K562 (cell line): ENCODE data around the gene SCARF2. TPM values are rescaled to one million over a fixed set of nuclear protein-coding genes. Genes with fewer than 3 reads are reported as not detected.

Experiments
- ATAC-seq: fragments of 200-7000 bp; cut with Tn5 transposase; 3 replicates; pipeline ENCODE4 v1.9.1; 2020; ENCODE audit warnings: moderate library complexity
- BruUV-seq: library from RNA; stranded (reverse); fragments of 400-500 nt; replicated peaks from 2 replicates; lab custom pipeline; 2021; lab: Mats Ljungman, UMichigan
- CTCF ChIA-PET: fragments of 300-600 bp; formaldehyde crosslinking; extraction: SDS; loops from one replicate; lab custom pipeline; 2021; ENCODE audit warnings: low intra/inter-chr PET ratio; lab: Yijun Ruan, JAX
- POLR2A ChIA-PET: fragments of 300-600, 350-650 bp; sonication (Branson Sonifier 250); formaldehyde crosslinking; extraction: SDS; loops from one replicate; lab custom pipeline; 2021; ENCODE audit warnings: antibody characterized with exemption, inconsistent platforms; lab: Yijun Ruan, JAX
- DNase-seq, 4 experiments: peaks; one replicate each; pipeline versions ENCODE4 v3.0.0 to v3.0.0-alpha.2; 2011 to 2018; ENCODE audit warnings: low spot score in 3 of 4, mixed read lengths in 3 of 4; ENCODE audit errors: extremely low read depth in 1 of 4
- FAIRE-seq: peaks from 2 replicates; lab custom pipeline; 2011; peaks lifted over from hg19 to GRCh38; lab: Jason Lieb, UNC
- H2AFZ ChIP-seq: 2 replicates; pipeline ENCODE4 v1.6.0; 2011; ENCODE audit warnings: low read depth, low read length, control low read depth, inconsistent platforms
- H3K27ac ChIP-seq: fragments of 200-600 bp; 3 replicates; pipeline ENCODE4 v1.8.0; 2011; ENCODE audit warnings: low read depth, mild to moderate bottlenecking, control low read depth, inconsistent platforms, low read length, moderate library complexity, mixed read lengths; ENCODE audit errors: extremely low read depth
- H3K27me3 ChIP-seq, 2 experiments: fragments of 300-600 bp in 1 of 2; 2 replicates in 1 of 2; 3 replicates in 1 of 2; pipeline versions ENCODE4 v1.6.0 to v1.8.0; 2011; ENCODE audit warnings: inconsistent platforms in 2 of 2, low read length in 2 of 2, mild to moderate bottlenecking in 1 of 2, mixed read lengths in 1 of 2, moderate library complexity in 1 of 2; ENCODE audit not compliant: control insufficient read depth in 2 of 2, insufficient read depth in 2 of 2
- H3K36me3 ChIP-seq: fragments of 300-600 bp; 3 replicates; pipeline ENCODE4 v1.8.0; 2011; ENCODE audit warnings: mild to moderate bottlenecking, low read length, inconsistent platforms; ENCODE audit not compliant: control insufficient read depth, insufficient read depth
- H3K4me1 ChIP-seq, 2 experiments: fragments of 200-600 bp in 1 of 2; replicated peaks in 1 of 2; 2 replicates in 1 of 2; 3 replicates in 1 of 2; pipeline versions ENCODE4 v1.5.1 to v1.8.0; 2011; ENCODE audit warnings: inconsistent platforms in 2 of 2, low read length in 2 of 2, mild to moderate bottlenecking in 1 of 2, mixed read lengths in 1 of 2, moderate library complexity in 1 of 2; ENCODE audit not compliant: control insufficient read depth in 2 of 2, insufficient read depth in 2 of 2
- H3K4me2 ChIP-seq: 2 replicates; pipeline ENCODE4 v1.6.1; 2011; ENCODE audit warnings: low read length, control low read depth, inconsistent platforms, mixed read lengths; ENCODE audit not compliant: insufficient read depth
- H3K4me3 ChIP-seq: fragments of 200-600 bp; sonication (generic), shearing (Covaris generic); 2 replicates; pipeline ENCODE4 v1.5.1; 2016; ENCODE audit warnings: control low read depth, inconsistent platforms
- H3K79me2 ChIP-seq: fragments of 200-600 bp; 3 replicates; pipeline ENCODE4 v1.8.0; 2011; ENCODE audit warnings: low read length, inconsistent platforms; ENCODE audit not compliant: control insufficient read depth, insufficient read depth
- H3K9ac ChIP-seq, 2 experiments: 2 replicates each; pipeline versions ENCODE4 v1.6.0 to v1.6.1; 2011; ENCODE audit warnings: low read depth in 2 of 2, low read length in 2 of 2, control low read depth in 1 of 2, inconsistent platforms in 1 of 2, mild to moderate bottlenecking in 1 of 2, mixed read lengths in 1 of 2; ENCODE audit not compliant: insufficient read depth in 1 of 2
- H3K9me1 ChIP-seq: one replicate; pipeline ENCODE4 v1.6.0; 2011; ENCODE audit warnings: inconsistent platforms, mild to moderate bottlenecking, low read length, moderate library complexity; ENCODE audit not compliant: control insufficient read depth, insufficient read depth
- H3K9me3 ChIP-seq: replicated peaks from 2 replicates; pipeline ENCODE4 v1.5.1; 2011; ENCODE audit warnings: low read depth, low read length, inconsistent platforms; ENCODE audit not compliant: control insufficient read depth, insufficient read depth
- H4K20me1 ChIP-seq: replicated peaks from 2 replicates; pipeline ENCODE4 v1.6.1; 2011; ENCODE audit warnings: low read length, inconsistent platforms, mixed read lengths; ENCODE audit not compliant: control insufficient read depth, insufficient read depth
- CCNT2 ChIP-seq: IDR thresholded peaks from 2 replicates; pipeline ENCODE4 v1.6.1; 2011; ENCODE audit warnings: borderline replicate concordance, low read depth, mild to moderate bottlenecking, moderate library complexity, mixed read lengths, low read length; ENCODE audit not compliant: insufficient read length; ENCODE audit errors: extremely low read depth
- FOXA1 ChIP-seq: fragments of 450-650 bp; IDR thresholded peaks from 2 replicates; pipeline ENCODE4 v1.6.1; 2016; ENCODE audit warnings: mild to moderate bottlenecking, borderline replicate concordance
- FOXA3 ChIP-seq, 2 experiments: fragments of 450-650 bp in 1 of 2; sonication (generic) in 1 of 2; formaldehyde crosslinking; IDR thresholded peaks in 1 of 2; conservative IDR thresholded peaks in 1 of 2; 2 replicates each; pipeline versions ENCODE4 v1.4.0 to v1.8.0; 2020 to 2022; ENCODE audit warnings: mild to moderate bottlenecking in 2 of 2, missing genetic modification reagents in 1 of 2
- MXI1 ChIP-seq: IDR thresholded peaks from 2 replicates; pipeline ENCODE4 v1.6.1; 2011; ENCODE audit warnings: low read depth, mild to moderate bottlenecking, improper control_type of control experiment, low read length
- MYNN ChIP-seq, 2 experiments: sonication (generic); formaldehyde crosslinking in 1 of 2; IDR thresholded peaks; 2 replicates each; pipeline versions ENCODE4 v1.5.0 to v1.6.1; 2016 to 2020; ENCODE audit warnings: antibody characterized with exemption in 1 of 2, missing genetic modification reagents in 1 of 2
- PHF8 ChIP-seq: fragments of 200-600 bp; sonication (generic); IDR thresholded peaks from 2 replicates; pipeline ENCODE4 v1.6.1; 2012; ENCODE audit warnings: mixed run types, mild to moderate bottlenecking, inconsistent platforms, low read length, moderate library complexity, borderline replicate concordance
- RBM22 ChIP-seq: fragments of 200-400 bp; formaldehyde crosslinking; IDR thresholded peaks from 2 replicates; pipeline ENCODE4 v1.6.1; 2018; ENCODE audit warnings: low read length, low read depth; ENCODE audit not compliant: poor library complexity, severe bottlenecking
- SAFB2 ChIP-seq: fragments of 200-400 bp; formaldehyde crosslinking; IDR thresholded peaks from 2 replicates; pipeline ENCODE4 v1.6.1; 2018; ENCODE audit warnings: borderline replicate concordance, low read length, low read depth, moderate library complexity; ENCODE audit not compliant: severe bottlenecking
- SLC30A9 ChIP-seq: fragments of 250-450 bp; sonication (Bioruptor Pico); IDR thresholded peaks from 2 replicates; pipeline ENCODE4 v1.8.0; 2022; ENCODE audit warnings: mild to moderate bottlenecking, moderate library complexity
- THRAP3 ChIP-seq: fragments of 450-650 bp; IDR thresholded peaks from 2 replicates; pipeline ENCODE4 v1.6.1; 2016; ENCODE audit warnings: mild to moderate bottlenecking, inconsistent platforms, borderline replicate concordance
- WGBS: fragments of 100-300 bp; shearing (Covaris generic); methylation state at CpG from one replicate; pipeline ENCODE4 v1.1.6; 2016; ENCODE audit warnings: low coverage, mixed read lengths; ENCODE audit not compliant: insufficient coverage; ENCODE audit errors: missing lambda C conversion rate; 5-methylcytosine and 5-hydroxymethylcytosine counted together
- in situ Hi-C: fragments of 300-500 bp; cut with MboI; formaldehyde crosslinking; loops from 4 replicates; pipeline ENCODE4 v1.15.0; 2018; ENCODE audit warnings: inconsistent platforms, mixed read lengths
- intact Hi-C: fragments of 100-400 bp; cut with micrococcal nuclease; formaldehyde crosslinking; loops from 2 replicates; pipeline ENCODE4 v1.14.2; 2022
- polyA plus RNA-seq, 8 experiments: library from polyadenylated mRNA; depleted of rRNA in 4 of 8; stranded (reverse) in 5 of 8; unstranded in 3 of 8; fragments of >200 nt; fragmentation: Nextera tagmentation in 2 of 8; fragmentation: Illumina TruSeq in 1 of 8; extraction: Ambion mirVana in 2 of 8; extraction: Trizol in 1 of 8; gene quantifications; 2 replicates each; pipeline versions ENCODE4 v1.2.1 to v1.2.3, GENCODE V29; 2011 to 2014; ENCODE audit warnings: inconsistent platforms in 1 of 8, missing spikeins in 1 of 8
- total RNA-seq, 7 experiments: library from RNA; depleted of rRNA in 6 of 7; stranded (reverse); fragments of >200 nt in 6 of 7; fragmentation: Illumina TruSeq in 2 of 7; extraction: Trizol in 2 of 7; gene quantifications; 2 replicates each; pipeline versions ENCODE4 v1.2.1 to v1.2.3, GENCODE V29; 2011 to 2021; ENCODE audit warnings: low replicate concordance in 1 of 7
- TF ChIP-seq, protein P1 (sequence below): fragments of 200-800 bp; sonication (Bioruptor generic); IDR thresholded peaks from 2 replicates; pipeline ENCODE4 v1.6.1; 2016; ENCODE audit warnings: missing genetic modification characterization, missing compliant biosample characterization
- TF ChIP-seq, protein P2 (sequence below): sonication (generic); formaldehyde crosslinking; IDR thresholded peaks from 2 replicates; pipeline ENCODE4 v1.8.0; 2023; ENCODE audit warnings: mild to moderate bottlenecking, missing genetic modification reagents

The SCARF2 gene
- total and polyA plus RNA-seq, 9 of the 15 experiments (the other 6 are each of a cell fraction or from before 2014, with no cell fraction given), result 0.06 to 0.32 (median 0.21) TPM; not detected in 5

GRCh38 chr22:20469110-20469868, 31.7 kb upstream of the SCARF2 start:
- peaks cover 26% of the 10 kb centered on the region for H4K20me1 ChIP-seq
- in situ Hi-C loops, result no loop called here
- no peak overlapping the region for H3K4me3 ChIP-seq
- ATAC-seq, result peak; percentile 44
- no TSS peak for BruUV-seq
- H3K9me1 ChIP-seq, result no peaks in the 10 kb centered on the region
- peaks cover 7 to 13% of the 10 kb centered on the region in 2 experiments; a peak in 4 of 5 replicates for H3K4me1 ChIP-seq
- ChIA-PET POLR2A (interaction anchor here (0.7 to 3.8 kb wide), 10 partner anchors 8 to 150 kb away, joined by 3 to 17 read pairs (median 6); partner anchors contain the start of gene DGCR6L), CTCF (interaction anchor here (0.6 kb wide), 3 partner anchors 88 to 296 kb away, joined by 4 to 6 read pairs (median 5); no protein-coding TSS in a partner anchor)
- intact Hi-C loops, result no loop called here
- H3K9ac ChIP-seq, result peak overlapping the region in 1 of 2 experiments; percentile 61; a peak in 2 of 4 replicates
- FAIRE-seq, result no peak
- H2AFZ ChIP-seq, result no peak overlapping the region
- H3K36me3 ChIP-seq, result peaks cover 3% of the 10 kb centered on the region; the same call in 1 of the 3 replicates
- no peaks in the 10 kb centered on the region for H3K9me3 ChIP-seq
- WGBS, result 17% methylated on average over 6 of the region's 6 CpGs
- peak overlapping the region; percentile 19; the same call in 1 of the 2 replicates for H3K4me2 ChIP-seq
- H3K27me3 ChIP-seq, result peaks cover 14 to 18% of the 10 kb centered on the region in 2 experiments; a peak in 4 of 5 replicates
- DNase-seq, result peak; percentile 62 to 71 (median 68)
- H3K27ac ChIP-seq, result no peak overlapping the region
- H3K79me2 ChIP-seq, result no peaks in the 10 kb centered on the region
- no peak for TF ChIP-seq FOXA1
- TF ChIP-seq MYNN (IDR thresholded peaks at IDR 0.05), result no peak
- no peak for TF ChIP-seq MYNN (CRISPR knock-in tag; IDR thresholded peaks at IDR 0.05)
- 0 out of 4 replicates have a peak, but pooled peaks of 1 of the 2 experiments have one; percentile 48 for TF ChIP-seq FOXA3 (CRISPR knock-in tag; conservative IDR thresholded peaks at IDR 0.05 in 1 of 2, IDR thresholded peaks at IDR 0.05 in 1 of 2)
- TF ChIP-seq RBM22, result no peak
- TF ChIP-seq THRAP3, result no peak
- TF ChIP-seq PHF8, result no peak
- TF ChIP-seq, protein P1, sequence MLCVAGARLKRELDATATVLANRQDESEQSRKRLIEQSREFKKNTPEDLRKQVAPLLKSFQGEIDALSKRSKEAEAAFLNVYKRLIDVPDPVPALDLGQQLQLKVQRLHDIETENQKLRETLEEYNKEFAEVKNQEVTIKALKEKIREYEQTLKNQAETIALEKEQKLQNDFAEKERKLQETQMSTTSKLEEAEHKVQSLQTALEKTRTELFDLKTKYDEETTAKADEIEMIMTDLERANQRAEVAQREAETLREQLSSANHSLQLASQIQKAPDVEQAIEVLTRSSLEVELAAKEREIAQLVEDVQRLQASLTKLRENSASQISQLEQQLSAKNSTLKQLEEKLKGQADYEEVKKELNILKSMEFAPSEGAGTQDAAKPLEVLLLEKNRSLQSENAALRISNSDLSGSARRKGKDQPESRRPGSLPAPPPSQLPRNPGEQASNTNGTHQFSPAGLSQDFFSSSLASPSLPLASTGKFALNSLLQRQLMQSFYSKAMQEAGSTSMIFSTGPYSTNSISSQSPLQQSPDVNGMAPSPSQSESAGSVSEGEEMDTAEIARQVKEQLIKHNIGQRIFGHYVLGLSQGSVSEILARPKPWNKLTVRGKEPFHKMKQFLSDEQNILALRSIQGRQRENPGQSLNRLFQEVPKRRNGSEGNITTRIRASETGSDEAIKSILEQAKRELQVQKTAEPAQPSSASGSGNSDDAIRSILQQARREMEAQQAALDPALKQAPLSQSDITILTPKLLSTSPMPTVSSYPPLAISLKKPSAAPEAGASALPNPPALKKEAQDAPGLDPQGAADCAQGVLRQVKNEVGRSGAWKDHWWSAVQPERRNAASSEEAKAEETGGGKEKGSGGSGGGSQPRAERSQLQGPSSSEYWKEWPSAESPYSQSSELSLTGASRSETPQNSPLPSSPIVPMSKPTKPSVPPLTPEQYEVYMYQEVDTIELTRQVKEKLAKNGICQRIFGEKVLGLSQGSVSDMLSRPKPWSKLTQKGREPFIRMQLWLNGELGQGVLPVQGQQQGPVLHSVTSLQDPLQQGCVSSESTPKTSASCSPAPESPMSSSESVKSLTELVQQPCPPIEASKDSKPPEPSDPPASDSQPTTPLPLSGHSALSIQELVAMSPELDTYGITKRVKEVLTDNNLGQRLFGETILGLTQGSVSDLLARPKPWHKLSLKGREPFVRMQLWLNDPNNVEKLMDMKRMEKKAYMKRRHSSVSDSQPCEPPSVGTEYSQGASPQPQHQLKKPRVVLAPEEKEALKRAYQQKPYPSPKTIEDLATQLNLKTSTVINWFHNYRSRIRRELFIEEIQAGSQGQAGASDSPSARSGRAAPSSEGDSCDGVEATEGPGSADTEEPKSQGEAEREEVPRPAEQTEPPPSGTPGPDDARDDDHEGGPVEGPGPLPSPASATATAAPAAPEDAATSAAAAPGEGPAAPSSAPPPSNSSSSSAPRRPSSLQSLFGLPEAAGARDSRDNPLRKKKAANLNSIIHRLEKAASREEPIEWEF (CRISPR knock-in tag), result no peak
- no peak for TF ChIP-seq SLC30A9 (CRISPR knock-in tag)
- TF ChIP-seq MXI1, result no peak
- TF ChIP-seq, protein P2, sequence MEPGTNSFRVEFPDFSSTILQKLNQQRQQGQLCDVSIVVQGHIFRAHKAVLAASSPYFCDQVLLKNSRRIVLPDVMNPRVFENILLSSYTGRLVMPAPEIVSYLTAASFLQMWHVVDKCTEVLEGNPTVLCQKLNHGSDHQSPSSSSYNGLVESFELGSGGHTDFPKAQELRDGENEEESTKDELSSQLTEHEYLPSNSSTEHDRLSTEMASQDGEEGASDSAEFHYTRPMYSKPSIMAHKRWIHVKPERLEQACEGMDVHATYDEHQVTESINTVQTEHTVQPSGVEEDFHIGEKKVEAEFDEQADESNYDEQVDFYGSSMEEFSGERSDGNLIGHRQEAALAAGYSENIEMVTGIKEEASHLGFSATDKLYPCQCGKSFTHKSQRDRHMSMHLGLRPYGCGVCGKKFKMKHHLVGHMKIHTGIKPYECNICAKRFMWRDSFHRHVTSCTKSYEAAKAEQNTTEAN, result no peak
- TF ChIP-seq SAFB2, result no peak
- TF ChIP-seq CCNT2, result no peak
